ENCODE data around the gene ASAP2.

ASAP2 gene

GRCh38 chr2:9336241-9336575 lies 129.6 kb downstream of the ASAP2 start:
- Histone ChIP-seq H3K9me3 (ENCODE audit: low read length) (no peaks in the 10 kb centered on the region), H3K9ac (ENCODE audit: low read length) (no peak overlapping the region), H4K20me1 (ENCODE audit: insufficient read depth, low read length) (no peaks in the 10 kb centered on the region), H2AFZ (ENCODE audit: low read length) (no peak overlapping the region), H3K27me3 (ENCODE audit: insufficient read depth, low read length) (0 out of 2 replicates have a peak, but pooled peaks cover 3% of the 10 kb centered on the region), H3F3A (ENCODE audit: insufficient read depth, low read length) (no peaks in the 10 kb centered on the region), H3K4me3 (ENCODE audit: low read depth, low read length, poor library complexity, severe bottlenecking) (peak overlapping the region; percentile 15), H3K9me2 (ENCODE audit: low read depth, low read length) (no peaks in the 10 kb centered on the region), H3K4me2 (ENCODE audit: low read length) (peak overlapping the region; percentile 44; the same call in 1 of the 2 replicates), H3K4me1 (ENCODE audit: insufficient read depth, low read length, severe bottlenecking) (peaks cover 25% of the 10 kb centered on the region), H3K79me2 (ENCODE audit: insufficient read depth, low read length) (no peaks in the 10 kb centered on the region), H3K27ac (ENCODE audit: low read depth, low read length, poor library complexity, severe bottlenecking) (peak overlapping the region; percentile 80), H3K36me3 (ENCODE audit: insufficient read depth, low read length) (no peaks in the 10 kb centered on the region)
- TF ChIP-seq CTCF (IDR thresholded peaks at IDR 0.05; ENCODE audit: low read length) (no peak), EZH2 (IDR thresholded peaks at IDR 0.05; ENCODE audit: borderline replicate concordance, low read length) (no peak)

GRCh38 chr2:9336576-9337314 lies 130.1 kb downstream of the ASAP2 start:
- TF ChIP-seq CTCF (IDR thresholded peaks at IDR 0.05; ENCODE audit: low read length), result no peak
- H3K4me1 ChIP-seq (ENCODE audit: insufficient read depth, low read length, severe bottlenecking), result peaks cover 25% of the 10 kb centered on the region
- H4K20me1 ChIP-seq (ENCODE audit: insufficient read depth, low read length), result no peaks in the 10 kb centered on the region
- no peak overlapping the region for H3K9ac ChIP-seq (ENCODE audit: low read length)
- no peaks in the 10 kb centered on the region for H3K36me3 ChIP-seq (ENCODE audit: insufficient read depth, low read length)
- no peak overlapping the region for H2AFZ ChIP-seq (ENCODE audit: low read length)
- H3F3A ChIP-seq (ENCODE audit: insufficient read depth, low read length), result no peaks in the 10 kb centered on the region
- peak overlapping the region; percentile 15 for H3K4me3 ChIP-seq (ENCODE audit: low read depth, low read length, poor library complexity, severe bottlenecking)
- H3K27me3 ChIP-seq (ENCODE audit: insufficient read depth, low read length), result 0 out of 2 replicates have a peak, but pooled peaks cover 3% of the 10 kb centered on the region
- peak overlapping the region; percentile 44; the same call in 1 of the 2 replicates for H3K4me2 ChIP-seq (ENCODE audit: low read length)
- no peaks in the 10 kb centered on the region for H3K9me2 ChIP-seq (ENCODE audit: low read depth, low read length)
- peak overlapping the region; percentile 80 for H3K27ac ChIP-seq (ENCODE audit: low read depth, low read length, poor library complexity, severe bottlenecking)
- no peaks in the 10 kb centered on the region for H3K9me3 ChIP-seq (ENCODE audit: low read length)
- H3K79me2 ChIP-seq (ENCODE audit: insufficient read depth, low read length), result no peaks in the 10 kb centered on the region

GRCh38 chr2:9337901-9338300 lies 131.3 kb downstream of the ASAP2 start:
- no peak overlapping the region for H3K27ac ChIP-seq (ENCODE audit: low read depth, low read length, poor library complexity, severe bottlenecking)
- TF ChIP-seq EZH2 (IDR thresholded peaks at IDR 0.05; ENCODE audit: borderline replicate concordance, low read length) (no peak), CTCF (IDR thresholded peaks at IDR 0.05; ENCODE audit: low read length) (no peak)

More at GRCh38 chr2:9337901-9338300, 131.3 kb downstream of the ASAP2 start:
- H3K9me2 ChIP-seq (ENCODE audit: low read depth, low read length), result no peaks in the 10 kb centered on the region
- H4K20me1 ChIP-seq (ENCODE audit: insufficient read depth, low read length), result no peaks in the 10 kb centered on the region
- H3K27me3 ChIP-seq (ENCODE audit: insufficient read depth, low read length), result no peaks in the 10 kb centered on the region
- H3K4me2 ChIP-seq (ENCODE audit: low read length), result no peak overlapping the region
- no peaks in the 10 kb centered on the region for H3K79me2 ChIP-seq (ENCODE audit: insufficient read depth, low read length)
- no peak overlapping the region for H3K9ac ChIP-seq (ENCODE audit: low read length)
- H3K36me3 ChIP-seq (ENCODE audit: insufficient read depth, low read length), result no peaks in the 10 kb centered on the region
- no peaks in the 10 kb centered on the region for H3F3A ChIP-seq (ENCODE audit: insufficient read depth, low read length)
- peaks cover 25% of the 10 kb centered on the region for H3K4me1 ChIP-seq (ENCODE audit: insufficient read depth, low read length, severe bottlenecking)
- H2AFZ ChIP-seq (ENCODE audit: low read length), result no peak overlapping the region
- no peaks in the 10 kb centered on the region for H3K9me3 ChIP-seq (ENCODE audit: low read length)
- H3K4me3 ChIP-seq (ENCODE audit: low read depth, low read length, poor library complexity, severe bottlenecking), result no peak overlapping the region
